GM12865 (cell line): ENCODE measurements around the gene PEPD.

Source experiments
- DNase-seq: peaks from one replicate; pipeline ENCODE4 v3.0.0; 2010; ENCODE audit warnings: low read depth
- H3K4me3 ChIP-seq: 2 replicates; pipeline ENCODE4 v1.5.1; 2011; ENCODE audit warnings: mild to moderate bottlenecking, low read depth, low read length, control low read depth
- CTCF ChIP-seq: IDR thresholded peaks from 2 replicates; pipeline ENCODE4 v1.5.1; 2011; ENCODE audit warnings: low read length, control low read depth, low read depth, inconsistent platforms; ENCODE audit not compliant: insufficient read depth; ENCODE audit errors: missing control alignments

The PEPD gene

GRCh38 chr19:33514885-33515551 lies 6.6 kb downstream of the PEPD start:
- no peak for DNase-seq
- TF ChIP-seq CTCF, result no peak
- no peak overlapping the region for H3K4me3 ChIP-seq

GRCh38 chr19:33513424-33513823 lies 8.2 kb downstream of the PEPD start:
- H3K4me3 ChIP-seq, result no peak overlapping the region
- no peak for DNase-seq
- TF ChIP-seq CTCF, result no peak

- no peak overlapping the region for H3K4me3 ChIP-seq
- TF ChIP-seq CTCF, result no peak
- DNase-seq, result no peak
Observed at GRCh38 chr19:33512580-33513137, 8.9 kb downstream of the PEPD start.

- no peak for DNase-seq
- TF ChIP-seq CTCF, result no peak
- H3K4me3 ChIP-seq, result no peak overlapping the region
Observed at GRCh38 chr19:33512021-33512420, 9.6 kb downstream of the PEPD start.

GRCh38 chr19:33511346-33511745 lies 10.2 kb downstream of the PEPD start:
- no peak overlapping the region for H3K4me3 ChIP-seq
- DNase-seq, result no peak
- TF ChIP-seq CTCF, result no peak

- TF ChIP-seq CTCF, result no peak
- DNase-seq, result no peak
- H3K4me3 ChIP-seq, result no peak overlapping the region
Observed at GRCh38 chr19:33510462-33511194, 11.0 kb downstream of the PEPD start.

GRCh38 chr19:33509774-33510173 lies 11.8 kb downstream of the PEPD start:
- H3K4me3 ChIP-seq, result no peak overlapping the region
- TF ChIP-seq CTCF, result no peak
- no peak for DNase-seq
